Stimulated activated CD8-positive, alpha-beta memory T cell treated with anti-CD3 and anti-CD28 coated beads, Interleukin-4, amount 100 ng/mL, for 1 hour (primary cell): ENCODE data around the gene ADAMTS2.

ENCODE experiments used
- DNase-seq, 2 donors: peaks; one replicate each; pipeline ENCODE4 v3.0.0-alpha.2; 2020; ENCODE audit warnings: low read depth in 2 of 2, low spot score in 1 of 2

Gene ADAMTS2

DNA sequence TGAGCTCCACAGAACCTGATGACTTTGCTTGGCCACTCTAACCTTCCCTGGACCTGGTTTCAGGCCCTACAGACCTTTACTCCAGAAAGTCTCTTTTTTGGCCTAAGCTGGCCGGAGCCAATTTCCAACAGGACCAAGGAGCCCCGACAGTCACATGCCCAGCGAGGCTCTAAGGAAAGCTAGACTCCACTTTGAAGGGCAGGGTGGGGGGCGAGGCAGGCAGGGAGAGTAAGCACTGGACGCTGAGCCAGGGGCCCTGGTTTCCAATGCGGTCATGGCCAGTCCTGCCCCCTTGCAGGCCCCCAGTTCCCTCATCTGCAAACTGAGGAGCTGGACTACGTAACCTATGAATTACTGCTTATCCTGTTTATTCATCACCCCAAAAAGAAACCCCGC is 65.2 kb downstream of the ADAMTS2 start:
- DNase-seq, result no peak

DNA sequence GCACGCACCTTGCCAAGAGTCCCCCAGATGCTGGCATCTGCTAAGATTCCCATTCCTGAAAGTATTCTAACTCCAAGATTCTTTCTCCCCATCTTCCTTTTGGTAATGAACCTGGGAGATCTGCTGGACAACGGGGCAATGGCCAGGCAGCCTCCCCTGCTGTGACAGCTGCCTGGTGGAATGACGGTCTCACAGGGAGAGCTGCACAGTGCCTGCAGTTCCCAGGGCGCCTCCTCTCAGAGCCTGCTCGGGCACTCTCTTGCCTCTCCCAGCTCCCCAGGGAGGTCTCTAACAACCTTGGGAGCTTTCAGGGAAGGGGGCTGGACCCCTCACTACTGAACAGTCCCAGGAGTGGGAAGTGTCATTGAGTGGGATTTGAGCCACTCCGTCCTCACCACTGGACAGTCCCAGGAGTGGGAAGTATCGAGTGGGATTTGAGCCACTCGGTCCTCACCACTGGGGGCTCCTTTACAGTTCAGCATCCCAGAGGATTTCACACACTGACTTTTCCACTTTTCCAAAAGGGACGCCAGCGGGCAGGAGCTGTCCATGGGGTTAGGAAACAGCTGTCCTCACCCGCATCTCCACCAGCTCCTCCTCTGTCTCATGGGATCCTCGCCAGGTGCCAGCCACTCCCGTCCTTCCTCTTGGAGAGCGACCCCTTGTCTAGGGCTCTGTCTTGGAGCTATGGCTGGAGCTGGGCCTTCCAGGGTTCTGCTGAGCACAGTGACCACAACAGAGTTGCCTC is 65.7 kb downstream of the ADAMTS2 start:
- DNase-seq, result no peak

DNA sequence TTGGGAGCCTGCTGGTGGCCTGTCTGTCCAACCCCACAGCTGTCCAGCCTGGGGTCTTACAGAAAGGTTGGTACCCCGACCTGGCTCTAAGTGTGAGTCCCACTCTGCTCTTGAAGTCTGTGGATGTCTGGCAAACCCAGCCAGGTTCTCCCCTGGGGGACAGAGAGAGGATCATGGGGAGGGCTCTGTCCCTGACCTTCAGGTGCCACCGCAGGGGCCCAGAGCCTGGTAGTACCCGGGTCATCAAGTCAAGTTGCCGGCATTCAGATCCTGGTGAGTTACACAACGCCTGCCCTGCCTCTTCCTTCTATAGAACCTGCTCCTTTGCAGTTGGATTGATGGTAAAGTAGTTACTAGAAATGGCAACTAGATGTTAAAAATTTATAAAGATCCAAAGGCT is 66.7 kb downstream of the ADAMTS2 start:
- DNase-seq, result no peak

DNA sequence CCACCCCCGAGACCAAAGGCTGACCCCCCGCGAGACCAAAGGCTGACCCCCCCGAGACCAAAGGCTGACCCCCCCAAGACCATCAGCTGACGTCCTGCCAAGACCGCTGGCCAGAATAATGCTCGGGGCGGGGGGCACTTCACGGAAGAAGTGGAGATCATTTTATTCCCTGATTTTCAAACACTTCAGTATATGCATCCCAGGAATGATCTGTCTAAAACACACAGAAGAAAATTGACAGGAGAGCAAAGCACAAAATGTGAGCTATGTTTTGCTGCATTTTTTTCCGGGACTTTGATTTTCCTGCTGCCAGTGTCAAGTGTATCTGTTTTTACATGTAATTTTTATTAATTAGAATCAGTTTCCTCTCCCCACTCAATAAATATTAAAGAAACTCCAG is 67.1 kb downstream of the ADAMTS2 start:
- no peak for DNase-seq

DNA sequence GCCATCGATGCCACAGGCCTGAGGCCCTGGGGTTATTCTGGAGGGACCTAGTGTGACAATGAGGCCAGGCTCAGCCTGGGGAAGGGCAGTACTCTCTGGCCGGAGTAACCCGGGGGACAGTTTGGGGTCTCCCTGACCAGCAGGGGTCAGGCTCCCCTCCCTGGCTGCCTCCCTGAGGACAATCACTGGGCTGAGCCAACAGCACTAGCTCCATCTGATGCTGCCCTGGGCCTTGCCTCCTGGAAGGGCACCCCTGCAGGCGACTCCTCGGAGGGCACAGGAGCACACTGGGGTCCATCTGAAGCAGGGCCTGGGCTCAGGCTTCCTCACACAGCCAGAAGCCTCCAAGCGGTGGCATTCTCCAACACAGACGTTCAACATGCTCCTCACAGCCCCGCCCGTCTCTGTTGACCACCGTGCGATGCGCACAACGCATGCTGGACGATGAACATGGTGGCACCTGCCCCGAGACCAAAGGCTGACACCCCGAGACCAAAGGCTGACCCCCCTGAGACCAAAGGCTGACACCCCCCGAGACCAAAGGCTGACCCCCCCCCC is 68.3 kb downstream of the ADAMTS2 start:
- no peak for DNase-seq

DNA sequence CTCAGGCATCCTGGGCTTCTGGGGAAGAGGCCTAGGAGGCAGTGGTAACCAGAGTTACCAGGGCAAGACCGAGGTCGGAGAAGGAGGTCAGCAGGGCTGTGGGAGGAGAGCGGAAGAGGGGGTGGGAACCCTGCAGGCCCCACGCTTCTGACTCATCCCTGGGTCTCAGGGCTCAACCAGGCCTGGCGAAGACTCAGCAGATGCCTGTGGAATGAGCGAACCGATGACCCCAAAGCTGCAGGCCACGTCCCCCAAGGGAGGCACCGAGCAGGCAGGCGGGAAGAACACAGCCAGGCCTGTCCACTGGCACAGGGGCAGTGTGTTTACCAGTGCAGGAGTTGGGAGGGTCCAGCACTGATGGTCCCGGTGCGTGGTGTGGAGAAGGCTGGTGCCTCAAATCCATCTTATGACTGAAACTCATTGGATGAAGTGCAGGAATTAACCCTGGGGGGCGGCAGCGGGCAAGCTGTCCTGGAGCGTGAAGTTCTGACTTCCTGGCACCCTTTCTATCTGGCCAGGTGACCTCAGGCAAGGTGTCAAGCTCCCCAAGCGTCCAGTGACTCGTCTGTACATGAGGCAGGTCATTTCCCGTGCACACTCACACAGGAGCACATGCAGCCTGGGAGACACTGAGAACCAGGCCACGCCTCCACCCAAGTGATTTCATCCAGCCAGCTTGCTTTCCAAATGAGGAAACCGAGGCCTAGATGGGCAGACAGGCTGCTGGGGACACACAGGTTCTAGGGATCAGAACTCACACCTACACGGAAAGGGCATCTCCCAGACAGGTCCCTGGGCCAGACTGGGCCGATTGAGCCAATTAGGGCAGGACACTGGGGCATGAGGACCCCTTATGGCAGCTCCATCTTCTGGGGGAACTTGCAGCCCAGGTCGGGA is 69.1 kb downstream of the ADAMTS2 start:
- DNase-seq, result no peak

DNA sequence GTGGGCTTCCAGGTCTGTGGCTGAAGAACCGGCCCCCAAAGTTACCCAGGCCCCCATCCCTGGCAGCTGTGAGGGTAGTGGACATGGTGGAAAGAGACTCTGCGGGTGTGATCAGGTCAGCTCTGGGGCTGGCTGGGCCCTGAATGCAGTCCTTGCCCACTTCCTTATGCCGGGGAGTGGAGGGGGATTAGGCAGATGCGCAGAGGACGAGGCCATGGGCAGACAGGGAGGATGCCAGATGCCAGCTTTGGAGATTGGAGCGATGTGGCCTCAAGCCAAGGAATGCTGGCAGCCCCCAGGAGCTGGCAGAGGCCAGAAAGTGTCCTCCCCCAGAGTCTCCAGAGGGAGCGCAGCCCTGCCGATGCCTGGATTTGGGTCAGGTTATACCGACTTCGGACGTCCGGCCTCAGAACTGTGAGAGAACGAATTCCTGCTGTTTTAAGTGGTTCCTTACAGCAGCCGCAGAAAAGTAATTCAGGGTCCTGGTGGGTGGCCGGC is 69.8 kb downstream of the ADAMTS2 start:
- no peak for DNase-seq

DNA sequence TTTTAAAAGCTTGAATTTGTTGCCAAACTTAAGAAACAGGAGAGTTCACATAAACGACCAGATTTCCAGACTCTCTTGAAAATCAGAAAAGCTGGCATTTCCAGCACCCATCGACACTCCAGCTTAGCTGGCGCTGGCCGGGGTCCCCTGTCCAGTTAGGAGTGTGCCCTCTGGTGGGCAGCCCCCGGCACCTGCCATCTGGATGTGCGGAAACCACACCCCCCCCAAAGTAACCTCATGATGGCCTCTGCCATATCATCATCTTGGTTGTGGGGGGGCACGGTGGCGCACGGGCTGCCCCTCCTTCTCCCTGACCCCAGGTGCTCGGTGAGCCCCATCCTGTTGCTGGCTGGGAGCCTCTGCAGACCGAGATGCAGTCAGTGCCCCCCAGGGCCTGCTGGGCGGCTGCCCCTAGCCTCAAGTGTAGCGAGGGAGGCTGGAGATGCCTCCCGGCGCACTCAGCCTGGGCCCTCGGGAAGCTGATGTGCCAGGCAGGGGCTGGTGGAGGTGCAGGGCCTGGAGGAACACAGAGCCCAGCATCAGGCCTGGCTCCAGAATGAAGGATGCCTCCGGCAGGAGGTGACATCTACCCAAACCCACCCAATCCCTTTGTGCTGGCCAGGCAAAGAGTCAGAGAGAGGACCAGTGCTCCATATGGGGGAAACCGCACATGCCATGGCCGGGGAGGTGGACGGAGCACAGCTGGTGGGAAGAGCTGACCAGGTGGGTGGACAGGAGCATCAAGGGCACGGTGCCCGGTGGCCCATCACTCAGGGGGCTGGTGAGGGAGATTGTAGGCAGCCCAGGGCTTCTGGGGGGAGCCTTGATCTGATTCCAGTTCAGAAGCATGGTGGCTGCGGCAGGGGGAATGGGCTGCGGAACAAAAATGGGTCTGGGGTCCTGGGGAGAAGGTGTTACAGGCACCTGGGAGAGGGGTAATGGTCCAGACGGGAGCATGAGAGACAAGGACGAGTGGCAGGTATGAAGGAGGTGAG is 70.6 kb downstream of the ADAMTS2 start:
- DNase-seq, result no peak

DNA sequence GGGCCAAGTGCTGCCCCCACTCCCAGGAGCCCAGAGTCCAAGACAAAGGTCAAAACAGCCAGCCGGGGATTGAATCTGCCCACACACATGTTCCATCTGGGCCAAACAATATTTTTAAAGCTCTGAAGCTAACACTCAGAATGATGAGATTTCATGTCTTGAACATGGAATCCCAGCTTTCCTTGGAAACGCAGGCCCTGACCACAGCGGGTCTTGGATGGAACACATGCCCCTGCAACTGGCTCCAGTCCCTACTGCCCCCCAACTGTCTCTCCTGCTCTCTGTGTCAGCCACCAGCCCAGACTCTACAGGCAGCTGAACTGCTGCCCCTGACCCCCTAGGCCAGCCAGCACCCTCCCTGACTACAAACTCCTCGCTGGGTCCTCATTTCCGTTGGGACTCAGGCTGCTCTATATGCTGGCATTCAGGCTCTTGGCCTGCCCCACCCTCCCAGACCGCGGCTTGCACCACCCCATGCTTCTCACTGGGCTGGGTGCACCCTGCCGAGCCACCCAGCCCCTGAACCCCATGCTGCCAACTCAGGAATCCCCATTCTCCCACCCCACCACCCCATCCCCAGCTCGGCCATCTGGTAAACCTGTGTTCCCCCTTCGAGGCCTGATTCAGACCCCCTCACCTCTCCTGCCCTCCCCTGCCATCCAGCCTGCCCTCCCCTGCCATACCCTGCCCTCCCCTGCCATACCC is 71.7 kb downstream of the ADAMTS2 start:
- DNase-seq, result no peak

DNA sequence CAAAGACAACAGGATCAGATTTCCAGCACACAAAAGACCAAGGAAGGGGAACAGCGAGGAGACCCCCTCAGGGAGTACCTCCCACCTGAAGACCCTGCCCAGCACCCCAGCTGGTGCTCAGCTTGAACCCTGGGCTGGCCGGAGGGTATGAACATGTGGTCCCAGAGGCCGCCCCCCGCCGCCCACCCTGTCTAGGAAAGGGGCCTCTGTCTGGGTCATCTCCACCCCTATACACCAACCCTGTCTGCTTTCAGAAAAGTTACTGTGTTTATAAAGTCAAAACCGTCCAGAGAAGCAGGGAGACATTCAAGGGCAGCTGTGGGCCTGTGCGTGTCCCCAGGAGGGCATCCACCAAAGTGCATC is 72.2 kb downstream of the ADAMTS2 start:
- no peak for DNase-seq

DNA sequence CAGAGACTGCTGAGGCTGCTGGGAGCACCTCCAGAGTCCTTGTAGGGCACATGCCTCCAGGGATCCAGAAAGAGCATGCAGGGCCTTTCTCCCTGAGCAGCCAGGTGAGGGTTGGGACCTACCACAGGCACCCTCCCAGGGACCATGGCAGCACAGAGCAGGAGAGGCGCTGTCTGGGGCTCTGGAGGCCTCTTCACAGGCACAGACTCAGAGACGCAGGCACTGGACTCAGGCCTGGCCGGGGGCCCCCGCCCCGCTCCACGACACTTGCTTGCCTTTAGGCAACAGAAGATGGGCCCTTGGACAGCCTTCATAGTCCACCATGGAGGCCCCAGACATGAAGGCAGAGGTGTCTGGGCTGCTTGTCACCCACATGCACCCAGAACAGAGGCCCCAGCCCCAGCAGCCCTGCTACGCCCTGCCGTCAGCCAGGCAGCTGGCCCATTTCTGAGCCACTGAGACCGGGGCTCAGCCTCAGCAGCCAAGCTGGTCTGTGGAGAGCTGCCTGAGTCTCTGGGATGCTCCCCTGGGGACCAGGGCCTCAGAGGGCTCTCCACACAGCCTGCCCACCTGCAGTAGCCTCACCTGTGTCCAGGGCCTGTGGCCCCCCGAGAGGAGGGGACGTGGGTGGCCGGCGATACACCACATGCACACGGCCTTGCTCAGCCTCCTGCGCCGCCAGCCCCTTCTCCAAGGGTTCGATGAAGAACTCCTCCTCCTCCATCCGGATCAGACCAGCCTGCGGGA is 72.8 kb downstream of the ADAMTS2 start:
- no peak for DNase-seq

DNA sequence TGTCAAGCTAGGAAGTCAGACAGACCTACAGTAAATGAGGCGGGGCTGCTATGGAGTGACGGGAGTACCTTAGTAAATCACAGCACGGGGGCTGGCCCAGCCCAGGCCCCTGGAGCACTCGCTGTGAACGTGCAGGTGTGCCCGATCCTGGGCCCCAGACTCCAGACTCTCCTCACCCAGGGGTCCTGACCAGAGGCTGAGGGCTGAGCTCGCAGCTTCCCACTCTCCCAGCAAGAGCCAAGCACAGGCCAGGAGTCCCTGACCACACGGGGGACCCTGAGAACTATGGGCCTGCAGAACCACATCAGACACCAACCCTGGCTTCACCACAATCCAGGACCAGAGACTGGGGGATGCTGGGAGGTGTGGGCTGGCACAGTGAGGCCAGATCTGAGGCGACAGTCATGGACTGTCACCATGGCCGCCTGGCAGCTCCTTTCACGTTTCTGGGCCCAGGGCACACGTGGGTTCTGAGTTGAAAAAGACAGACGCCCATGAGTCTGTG is 73.4 kb downstream of the ADAMTS2 start:
- no peak for DNase-seq

DNA sequence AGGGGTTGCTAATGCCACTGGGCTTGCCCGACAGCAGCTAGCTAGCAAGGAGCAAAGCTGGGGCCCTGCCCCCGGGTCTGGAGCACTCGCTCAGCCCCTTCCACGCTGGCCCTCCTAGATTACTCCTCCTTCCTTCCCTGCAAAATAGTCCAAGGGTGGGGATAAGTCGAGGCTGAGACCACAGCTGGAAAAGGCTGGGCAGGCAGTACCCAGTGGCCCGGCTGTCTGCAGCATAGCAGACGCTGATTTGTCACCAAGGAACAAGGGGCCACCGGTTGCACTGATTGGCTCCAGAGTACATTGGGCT is 73.9 kb downstream of the ADAMTS2 start:
- no peak for DNase-seq

DNA sequence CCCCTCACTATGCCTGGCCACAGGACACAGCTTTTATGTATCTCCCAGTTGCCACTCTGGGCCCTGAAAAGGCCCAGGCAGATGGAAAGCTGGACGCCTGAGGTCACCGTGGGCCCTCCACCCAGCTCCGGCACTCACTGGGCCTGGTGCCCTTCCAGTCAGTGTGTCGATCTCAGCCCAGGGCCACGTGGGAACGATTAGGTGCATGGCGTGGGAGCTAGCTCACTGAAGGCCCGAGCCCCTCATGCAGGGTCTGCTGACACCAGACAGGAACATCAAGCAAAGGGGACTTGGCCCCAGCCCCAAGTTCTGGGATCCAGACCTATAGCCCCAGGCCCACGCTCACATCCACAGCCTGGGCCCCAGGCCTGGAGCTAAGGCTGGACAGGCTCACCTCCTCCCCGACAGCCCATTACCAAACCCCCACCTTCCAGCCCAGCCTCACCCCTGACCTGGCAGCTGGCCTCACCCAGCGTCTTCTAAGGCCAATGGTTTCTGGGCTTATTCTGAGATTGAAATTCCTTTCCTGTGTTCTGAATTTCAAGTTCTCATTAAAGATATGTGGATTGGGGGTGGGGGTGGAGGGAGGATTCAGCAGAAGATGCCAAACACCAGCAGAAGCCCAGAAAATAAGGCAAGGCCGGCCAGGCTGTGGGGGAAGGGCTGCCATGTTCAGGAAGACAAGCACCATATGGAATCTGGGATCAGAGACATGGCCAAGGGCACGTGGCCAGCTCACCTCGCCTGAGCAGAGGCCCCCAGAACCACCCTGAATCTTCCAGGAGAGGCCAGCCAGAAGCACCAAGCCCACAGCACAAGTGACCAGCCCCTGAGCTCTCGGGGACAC is 74.5 kb downstream of the ADAMTS2 start:
- no peak for DNase-seq

DNA sequence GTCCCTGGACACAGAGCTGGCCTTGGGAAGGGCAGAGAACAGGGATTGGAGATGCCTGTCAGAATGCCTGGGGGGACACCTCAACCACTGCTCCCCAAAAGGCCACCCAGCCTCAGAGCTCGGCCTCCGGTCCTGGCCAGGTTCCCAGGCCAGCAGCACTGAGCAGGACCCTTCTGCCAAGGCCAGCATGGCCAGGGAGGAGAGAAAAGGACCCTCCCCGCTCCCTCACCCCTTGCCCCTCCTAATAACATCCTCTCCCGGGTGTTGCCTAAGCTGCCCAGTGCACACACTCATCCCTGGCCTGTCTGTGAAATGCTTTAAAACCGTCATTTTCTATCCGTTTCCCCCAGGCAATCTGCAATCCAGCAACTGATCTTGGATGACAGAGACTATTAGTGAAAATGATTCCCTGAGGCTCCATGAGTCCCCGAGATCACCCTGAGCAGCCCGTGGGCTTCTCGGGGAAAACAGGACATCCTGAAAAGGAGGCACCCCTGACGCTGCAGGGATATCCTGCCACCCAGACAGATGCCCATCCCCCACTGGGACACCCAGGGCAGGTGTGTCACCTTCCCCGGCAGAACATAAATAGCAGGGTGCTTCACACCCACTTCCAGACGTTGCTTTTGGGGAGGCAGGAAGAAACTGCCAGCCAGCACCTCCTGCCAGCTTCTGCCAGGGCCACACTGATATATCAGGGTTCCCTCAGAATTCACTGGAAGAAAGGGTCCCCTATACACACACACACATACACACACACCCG is 75.3 kb downstream of the ADAMTS2 start:
- DNase-seq, result no peak

DNA sequence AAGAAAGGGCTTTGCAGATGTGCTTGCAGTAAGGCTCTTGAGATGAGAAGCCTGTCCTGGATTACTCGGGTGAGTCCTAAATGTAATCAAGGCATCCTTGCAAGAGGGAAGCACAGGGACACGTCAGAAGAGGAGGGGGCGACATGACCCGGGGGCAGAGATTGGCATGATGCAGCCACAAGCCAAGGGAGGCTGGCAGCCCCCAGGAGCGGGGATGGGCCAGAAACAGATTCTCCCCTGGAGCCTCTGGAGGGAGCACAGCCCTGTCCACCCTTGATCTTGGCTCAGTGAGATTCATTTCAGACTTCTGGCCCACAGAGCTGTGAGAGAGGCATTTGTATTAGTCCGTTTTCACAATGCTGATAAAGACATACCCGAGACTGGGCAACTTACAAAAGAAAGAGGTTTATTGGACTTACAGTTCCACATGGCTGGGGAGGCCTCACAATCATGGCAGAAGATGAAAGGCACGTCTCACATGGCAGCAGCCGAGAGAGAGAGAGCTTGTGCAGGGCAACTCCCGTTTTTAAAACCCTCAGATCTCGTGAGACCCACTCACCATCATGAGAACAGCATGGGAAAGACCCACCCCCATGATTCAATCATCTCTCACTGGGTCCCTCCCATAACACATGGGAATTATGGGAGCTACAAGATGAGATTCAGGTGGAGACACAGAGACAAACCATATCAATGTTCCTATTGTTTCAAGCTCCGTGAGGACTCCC is 76.1 kb downstream of the ADAMTS2 start:
- no peak for DNase-seq

DNA sequence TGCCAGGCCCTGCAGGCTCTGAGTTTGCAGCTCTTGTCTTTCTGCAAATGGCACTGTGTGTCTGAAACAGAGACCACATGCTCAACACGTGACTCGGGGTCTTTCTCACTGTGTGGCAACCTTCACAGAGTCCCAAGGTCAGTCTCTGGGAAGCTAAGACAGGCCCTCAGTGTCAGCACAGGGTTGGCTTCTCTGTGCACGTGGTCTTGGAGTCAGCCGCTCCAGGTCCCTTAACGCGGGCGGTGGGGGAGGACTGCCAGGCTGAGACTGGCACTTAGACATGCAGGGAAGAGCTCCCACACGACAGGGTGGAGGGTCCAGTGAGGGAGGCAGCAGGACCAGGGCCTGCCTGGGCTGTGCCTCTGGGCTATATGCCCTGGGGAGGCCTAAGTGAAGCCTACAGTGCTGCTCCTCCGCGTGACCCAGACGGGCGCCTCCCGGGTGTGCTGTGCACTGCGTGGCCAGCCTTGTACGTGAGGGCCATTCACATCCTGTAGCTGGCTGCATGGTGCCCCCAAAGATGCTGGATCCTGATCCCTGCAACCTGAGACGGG is 76.8 kb downstream of the ADAMTS2 start:
- DNase-seq, result no peak
